ENCODE measurements around the gene CEP89.

Gene CEP89

DNA sequence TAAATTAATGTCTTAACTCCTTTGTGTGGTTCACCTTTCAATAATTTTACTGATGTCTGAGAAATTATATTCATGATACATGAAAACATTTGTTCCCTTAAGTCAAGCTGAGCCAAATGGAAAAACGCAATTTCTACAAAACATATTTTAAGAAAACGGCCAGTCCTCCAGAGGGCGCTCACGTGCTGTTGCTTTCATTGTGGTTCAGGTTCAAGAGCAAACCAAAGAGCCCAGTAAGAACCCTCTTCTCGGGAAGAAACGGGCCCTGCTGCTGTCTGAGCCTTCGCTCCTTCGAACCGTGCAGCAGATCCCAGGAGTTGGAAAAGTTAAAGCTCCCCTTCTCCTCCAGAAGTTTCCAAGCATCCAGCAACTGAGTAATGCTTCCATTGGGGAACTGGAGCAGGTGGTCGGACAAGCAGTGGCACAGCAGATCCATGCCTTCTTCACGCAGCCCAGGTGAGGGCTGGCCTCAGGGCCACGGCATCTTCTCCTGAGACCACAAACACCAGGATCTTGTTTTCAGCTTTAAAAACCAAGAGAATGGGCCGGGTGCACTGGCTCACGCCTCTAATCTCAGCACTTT is 4.6 kb upstream of the CEP89 start:
- no peaks in the 10 kb centered on the region for H3K9me3 ChIP-seq (ENCODE audit: insufficient read depth, low read length)
- H3K27ac ChIP-seq (ENCODE audit: low read length) = no peak overlapping the region
- H2AFZ ChIP-seq (ENCODE audit: low read depth, low read length) = no peak overlapping the region
- no peaks in the 10 kb centered on the region for H3K4me1 ChIP-seq (ENCODE audit: low read length)
- no peak overlapping the region for H3K4me2 ChIP-seq (ENCODE audit: low read length)
- H3K9ac ChIP-seq (ENCODE audit: low read length) = no peak overlapping the region
- no peaks in the 10 kb centered on the region for H3K27me3 ChIP-seq (ENCODE audit: low read depth, low read length)
- no peak overlapping the region for H3K4me3 ChIP-seq (ENCODE audit: low read length)
- no peak for TF ChIP-seq EZH2phosphoT487 (IDR thresholded peaks at IDR 0.05; ENCODE audit: low read depth)
- TF ChIP-seq, protein P1, sequence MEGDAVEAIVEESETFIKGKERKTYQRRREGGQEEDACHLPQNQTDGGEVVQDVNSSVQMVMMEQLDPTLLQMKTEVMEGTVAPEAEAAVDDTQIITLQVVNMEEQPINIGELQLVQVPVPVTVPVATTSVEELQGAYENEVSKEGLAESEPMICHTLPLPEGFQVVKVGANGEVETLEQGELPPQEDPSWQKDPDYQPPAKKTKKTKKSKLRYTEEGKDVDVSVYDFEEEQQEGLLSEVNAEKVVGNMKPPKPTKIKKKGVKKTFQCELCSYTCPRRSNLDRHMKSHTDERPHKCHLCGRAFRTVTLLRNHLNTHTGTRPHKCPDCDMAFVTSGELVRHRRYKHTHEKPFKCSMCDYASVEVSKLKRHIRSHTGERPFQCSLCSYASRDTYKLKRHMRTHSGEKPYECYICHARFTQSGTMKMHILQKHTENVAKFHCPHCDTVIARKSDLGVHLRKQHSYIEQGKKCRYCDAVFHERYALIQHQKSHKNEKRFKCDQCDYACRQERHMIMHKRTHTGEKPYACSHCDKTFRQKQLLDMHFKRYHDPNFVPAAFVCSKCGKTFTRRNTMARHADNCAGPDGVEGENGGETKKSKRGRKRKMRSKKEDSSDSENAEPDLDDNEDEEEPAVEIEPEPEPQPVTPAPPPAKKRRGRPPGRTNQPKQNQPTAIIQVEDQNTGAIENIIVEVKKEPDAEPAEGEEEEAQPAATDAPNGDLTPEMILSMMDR (IDR thresholded peaks at IDR 0.05; ENCODE audit: low read depth, low read length) = peak; percentile 84
- H4K20me1 ChIP-seq (ENCODE audit: insufficient read depth, low read length) = no peaks in the 10 kb centered on the region
- H3K36me3 ChIP-seq (replicated peaks; ENCODE audit: low read depth, low read length) = peaks cover 13% of the 10 kb centered on the region
- peaks cover 4% of the 10 kb centered on the region for H3K79me2 ChIP-seq (ENCODE audit: low read length)

DNA sequence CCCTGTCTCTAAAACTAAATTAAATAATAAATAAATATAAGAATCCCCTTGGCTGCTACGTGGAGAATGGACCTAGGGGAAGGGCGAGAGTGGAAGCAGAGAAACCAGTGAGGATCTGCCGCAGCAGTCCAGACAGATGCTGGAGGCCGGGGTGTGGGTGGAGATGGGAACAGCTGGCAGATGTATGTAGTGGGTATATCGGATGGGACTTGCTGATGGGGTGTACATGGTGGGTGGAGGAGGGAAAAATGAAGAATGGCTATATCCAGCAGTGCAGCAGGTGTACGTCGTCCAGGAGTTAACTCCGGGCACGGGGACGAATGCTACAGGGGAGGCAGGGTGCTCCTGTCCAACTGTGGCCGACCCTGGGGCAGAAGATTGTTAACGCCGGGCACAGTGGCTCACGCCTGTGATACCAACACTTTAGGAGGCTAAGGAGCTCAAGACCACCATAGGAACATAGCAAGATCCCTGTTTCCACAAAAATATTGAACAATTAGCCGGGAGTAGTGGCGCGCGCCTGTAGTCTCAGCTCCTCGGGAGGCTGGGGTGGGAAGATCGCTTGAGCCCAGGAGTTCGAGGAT is 654 bp downstream of the CEP89 start:
- H3K9me3 ChIP-seq (ENCODE audit: insufficient read depth, low read length) = no peaks in the 10 kb centered on the region
- TF ChIP-seq, protein P1 (IDR thresholded peaks at IDR 0.05; ENCODE audit: low read depth, low read length) = no peak
- no peak for TF ChIP-seq EZH2phosphoT487 (IDR thresholded peaks at IDR 0.05; ENCODE audit: low read depth)
- H3K4me1 ChIP-seq (ENCODE audit: low read length) = peaks cover 3% of the 10 kb centered on the region; the same call in 1 of the 2 replicates
- H3K4me2 ChIP-seq (ENCODE audit: low read length) = peak overlapping the region; percentile 97
- no peaks in the 10 kb centered on the region for H4K20me1 ChIP-seq (ENCODE audit: insufficient read depth, low read length)
- peaks cover 22% of the 10 kb centered on the region for H3K79me2 ChIP-seq (ENCODE audit: low read length)
- H3K4me3 ChIP-seq (ENCODE audit: low read length) = peak overlapping the region; percentile 80
- H3K9ac ChIP-seq (ENCODE audit: low read length) = peak overlapping the region; percentile 62
- H3K27me3 ChIP-seq (ENCODE audit: low read depth, low read length) = no peaks in the 10 kb centered on the region
- peaks cover 4% of the 10 kb centered on the region for H3K36me3 ChIP-seq (replicated peaks; ENCODE audit: low read depth, low read length)
- no peak overlapping the region for H2AFZ ChIP-seq (ENCODE audit: low read depth, low read length)
- H3K27ac ChIP-seq (ENCODE audit: low read length) = no peak overlapping the region

DNA sequence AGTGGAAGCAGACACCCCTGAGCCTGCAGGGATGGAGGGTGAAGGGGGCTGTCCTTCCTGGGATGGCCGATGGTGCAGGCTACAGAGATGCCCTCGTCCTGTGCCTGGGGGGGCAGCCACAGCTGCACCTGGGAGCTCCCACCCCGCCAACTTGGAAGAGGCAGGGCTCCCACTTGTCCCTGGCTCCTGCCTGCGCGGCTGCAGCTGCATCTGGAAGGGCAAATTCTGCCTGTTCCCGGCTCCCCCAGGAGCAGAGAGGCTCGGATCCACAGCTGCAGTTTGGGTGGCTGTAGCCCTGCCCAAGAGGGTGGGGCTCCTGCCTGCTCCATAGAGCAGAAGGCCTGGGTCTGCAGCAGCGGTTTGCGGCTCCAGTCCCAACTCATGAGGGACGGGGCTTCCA is 2.2 kb downstream of the CEP89 start:
- no peak for TF ChIP-seq EZH2phosphoT487 (IDR thresholded peaks at IDR 0.05; ENCODE audit: low read depth)
- TF ChIP-seq, protein P1 (IDR thresholded peaks at IDR 0.05; ENCODE audit: low read depth, low read length) = no peak
- Histone ChIP-seq H3K4me2 (ENCODE audit: low read length) (no peak overlapping the region), H3K79me2 (ENCODE audit: low read length) (peaks cover 22% of the 10 kb centered on the region), H3K9me3 (ENCODE audit: insufficient read depth, low read length) (no peaks in the 10 kb centered on the region), H3K4me1 (ENCODE audit: low read length) (peaks cover 3% of the 10 kb centered on the region; the same call in 1 of the 2 replicates), H3K4me3 (ENCODE audit: low read length) (no peak overlapping the region), H4K20me1 (ENCODE audit: insufficient read depth, low read length) (no peaks in the 10 kb centered on the region), H3K27ac (ENCODE audit: low read length) (no peak overlapping the region), H3K36me3 (replicated peaks; ENCODE audit: low read depth, low read length) (peaks cover 4% of the 10 kb centered on the region), H3K27me3 (ENCODE audit: low read depth, low read length) (no peaks in the 10 kb centered on the region), H3K9ac (ENCODE audit: low read length) (no peak overlapping the region), H2AFZ (ENCODE audit: low read depth, low read length) (no peak overlapping the region)

DNA sequence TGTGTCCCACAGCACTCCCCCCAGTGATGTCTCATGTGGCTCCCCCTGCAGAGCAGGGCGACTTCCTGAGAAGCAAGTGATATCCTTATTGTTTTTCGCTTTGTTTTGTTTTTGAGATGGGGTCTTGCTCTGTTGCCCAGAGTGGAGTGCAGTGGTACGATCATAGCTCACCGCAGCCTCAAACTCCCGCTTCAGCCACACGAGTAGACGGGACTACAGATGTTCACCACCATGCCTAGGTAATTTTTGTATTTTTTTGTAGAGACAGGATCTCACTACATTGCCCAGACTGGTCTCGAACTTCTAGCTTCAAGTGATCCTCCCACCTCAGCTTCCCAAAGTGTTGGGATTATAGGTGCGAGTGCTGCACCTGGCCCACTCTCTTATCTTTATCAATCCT is 5.0 kb downstream of the CEP89 start:
- peaks cover 6% of the 10 kb centered on the region for H3K36me3 ChIP-seq (replicated peaks; ENCODE audit: low read depth, low read length)
- H3K4me3 ChIP-seq (ENCODE audit: low read length) = no peak overlapping the region
- H3K9me3 ChIP-seq (ENCODE audit: insufficient read depth, low read length) = no peaks in the 10 kb centered on the region
- H3K9ac ChIP-seq (ENCODE audit: low read length) = no peak overlapping the region
- no peak overlapping the region for H3K27ac ChIP-seq (ENCODE audit: low read length)
- H2AFZ ChIP-seq (ENCODE audit: low read depth, low read length) = no peak overlapping the region
- TF ChIP-seq EZH2phosphoT487 (IDR thresholded peaks at IDR 0.05; ENCODE audit: low read depth) = no peak
- TF ChIP-seq, protein P1 (IDR thresholded peaks at IDR 0.05; ENCODE audit: low read depth, low read length) = no peak
- H3K79me2 ChIP-seq (ENCODE audit: low read length) = peaks cover 22% of the 10 kb centered on the region
- H3K27me3 ChIP-seq (ENCODE audit: low read depth, low read length) = no peaks in the 10 kb centered on the region
- H3K4me1 ChIP-seq (ENCODE audit: low read length) = peaks cover 3% of the 10 kb centered on the region; the same call in 1 of the 2 replicates
- H3K4me2 ChIP-seq (ENCODE audit: low read length) = no peak overlapping the region
- 0 out of 2 replicates have a peak, but pooled peaks cover 2% of the 10 kb centered on the region for H4K20me1 ChIP-seq (ENCODE audit: insufficient read depth, low read length)

Data from OCI-LY3 (cell line).